HepG2 (cell line): ENCODE measurements around the gene MAPK14. TPM values are rescaled to one million over a fixed set of nuclear protein-coding genes. Genes with fewer than 3 reads are reported as not detected.

Experiments
- ATAC-seq: fragments of 200-7000 bp; cut with Tn5 transposase; 3 replicates; pipeline ENCODE4 v1.9.1; 2020; ENCODE audit warnings: mild to moderate bottlenecking, moderate library complexity
- BruUV-seq: library from RNA; stranded (reverse); fragments of 400-500 nt; replicated peaks from 2 replicates; lab custom pipeline; 2021; lab: Mats Ljungman, UMichigan
- CTCF ChIA-PET: fragments of 300-600 bp; formaldehyde crosslinking; extraction: SDS; loops from one replicate; lab custom pipeline; 2021; ENCODE audit warnings: low total read pairs, inconsistent platforms, low intra/inter-chr PET ratio; lab: Yijun Ruan, JAX
- POLR2A ChIA-PET: fragments of 350-600 bp; sonication (Branson Sonifier 250); formaldehyde crosslinking; loops from one replicate; lab custom pipeline; 2020; ENCODE audit warnings: antibody characterized with exemption, inconsistent platforms; lab: Yijun Ruan, JAX
- DNase-seq: peaks from one replicate; pipeline ENCODE4 v3.0.0-alpha.2; 2015; ENCODE audit warnings: low spot score
- FAIRE-seq: peaks from 3 replicates; lab custom pipeline; 2011; peaks lifted over from hg19 to GRCh38; lab: Jason Lieb, UNC
- H2AFZ ChIP-seq: one replicate; pipeline ENCODE4 v1.6.1; 2011; ENCODE audit warnings: low read length, inconsistent platforms
- H3K27ac ChIP-seq: fragments of 300-600 bp; 3 replicates; pipeline ENCODE4 v1.8.0; 2011; ENCODE audit warnings: mixed run types, mild to moderate bottlenecking, mixed read lengths, low read length, inconsistent platforms; ENCODE audit not compliant: insufficient read depth; ENCODE audit errors: extremely low read length
- H3K27me3 ChIP-seq, 2 experiments: fragments of 200-600 bp in 1 of 2; 2 replicates in 1 of 2; 3 replicates in 1 of 2; pipeline versions ENCODE4 v1.6.0 to v1.8.0; 2011; ENCODE audit warnings: low read length in 2 of 2, mild to moderate bottlenecking in 2 of 2, moderate library complexity in 2 of 2, inconsistent platforms in 1 of 2; ENCODE audit not compliant: insufficient read depth in 2 of 2, control insufficient read depth in 1 of 2
- H3K36me3 ChIP-seq, 2 experiments: fragments of 200-600 bp in 1 of 2; replicated peaks in 1 of 2; 2 replicates in 1 of 2; 3 replicates in 1 of 2; pipeline versions ENCODE4 v1.5.1 to v1.8.0; 2011; ENCODE audit warnings: low read length in 2 of 2, inconsistent platforms in 1 of 2; ENCODE audit not compliant: insufficient read depth in 2 of 2, control insufficient read depth in 1 of 2
- H3K4me1 ChIP-seq: 2 replicates; pipeline ENCODE4 v1.5.1; 2012; ENCODE audit warnings: low read length, inconsistent platforms; ENCODE audit not compliant: insufficient read depth
- H3K4me2 ChIP-seq: 2 replicates; pipeline ENCODE4 v1.6.0; 2011; ENCODE audit warnings: low read depth, low read length, inconsistent platforms
- H3K4me3 ChIP-seq, 3 experiments: fragments of 200-600 bp in 1 of 3; sonication (generic), shearing (Covaris generic) in 1 of 3; replicated peaks in 1 of 3; 2 replicates each; pipeline ENCODE4 v1.5.1; 2011 to 2016; ENCODE audit warnings: low read length in 3 of 3, inconsistent platforms in 2 of 3, low read depth in 2 of 3, mild to moderate bottlenecking in 2 of 3, control low read depth in 1 of 3, mixed read lengths in 1 of 3; ENCODE audit not compliant: insufficient read depth in 1 of 3
- H3K79me2 ChIP-seq: one replicate; pipeline ENCODE4 v1.6.1; 2011; ENCODE audit warnings: low read length, inconsistent platforms; ENCODE audit not compliant: insufficient read depth
- H3K9ac ChIP-seq: 2 replicates; pipeline ENCODE4 v1.6.0; 2011; ENCODE audit warnings: mild to moderate bottlenecking, low read depth, low read length, inconsistent platforms; ENCODE audit not compliant: insufficient read depth
- H3K9me3 ChIP-seq: 2 replicates; pipeline ENCODE4 v1.5.1; 2012; ENCODE audit warnings: mild to moderate bottlenecking, low read length
- H4K20me1 ChIP-seq: 2 replicates; pipeline ENCODE4 v1.6.0; 2011; ENCODE audit warnings: inconsistent platforms, mild to moderate bottlenecking, low read length, moderate library complexity; ENCODE audit not compliant: insufficient read depth
- CEBPB ChIP-seq: IDR thresholded peaks from 2 replicates; pipeline ENCODE4 v1.6.1; 2011; ENCODE audit warnings: low read depth, low read length, improper control_type of control experiment, borderline replicate concordance
- HMG20B ChIP-seq: conservative IDR thresholded peaks from 2 replicates; pipeline ENCODE4 v1.6.1; 2016; ENCODE audit warnings: missing genetic modification reagents, missing compliant biosample characterization
- IKZF1 ChIP-seq: fragments of 450-650 bp; IDR thresholded peaks from 2 replicates; pipeline ENCODE4 v1.7.1; 2016
- NR2F1 ChIP-seq, 2 experiments: fragments of 450-650 bp in 1 of 2; formaldehyde crosslinking in 1 of 2; IDR thresholded peaks; 2 replicates each; pipeline versions ENCODE4 v1.5.0 to v1.6.1; 2016 to 2020; ENCODE audit warnings: mild to moderate bottlenecking in 1 of 2, missing compliant biosample characterization in 1 of 2, missing genetic modification reagents in 1 of 2, moderate library complexity in 1 of 2
- PTBP1 ChIP-seq: fragments of 200-400 bp; formaldehyde crosslinking; IDR thresholded peaks from 2 replicates; pipeline ENCODE4 v1.6.1; 2018; ENCODE audit warnings: low read length, low read depth; ENCODE audit not compliant: poor library complexity, severe bottlenecking
- RBM22 ChIP-seq: fragments of 200-400 bp; formaldehyde crosslinking; optimal IDR thresholded peaks from 2 replicates; pipeline ENCODE3; 2017; ENCODE audit warnings: mild to moderate bottlenecking, low read length, moderate library complexity
- SIN3B ChIP-seq: fragments of 150-350 bp; IDR thresholded peaks from 2 replicates; pipeline ENCODE4 v1.6.1; 2014; ENCODE audit warnings: low read length
- SNRNP70 ChIP-seq: fragments of 200-400 bp; formaldehyde crosslinking; IDR thresholded peaks from 2 replicates; pipeline ENCODE4 v1.6.1; 2017; ENCODE audit warnings: mild to moderate bottlenecking, low read depth, low read length, moderate library complexity
- SP5 ChIP-seq: IDR thresholded peaks from 2 replicates; pipeline ENCODE4 v1.6.1; 2016; ENCODE audit warnings: low read depth, borderline replicate concordance
- SRSF1 ChIP-seq: fragments of 200-400 bp; formaldehyde crosslinking; optimal IDR thresholded peaks from 2 replicates; pipeline ENCODE3; 2017; ENCODE audit warnings: mild to moderate bottlenecking, low read depth, low read length, moderate library complexity
- ZNF317 ChIP-seq: sonication (generic); formaldehyde crosslinking; IDR thresholded peaks from 2 replicates; pipeline ENCODE4 v1.5.0; 2020; ENCODE audit warnings: mild to moderate bottlenecking, missing genetic modification reagents
- ZNF646 ChIP-seq: sonication (generic); formaldehyde crosslinking; IDR thresholded peaks from 2 replicates; pipeline ENCODE4 v1.9.0; 2021; ENCODE audit warnings: mild to moderate bottlenecking, missing genetic modification reagents
- ZNF761 ChIP-seq: sonication (generic); formaldehyde crosslinking; conservative IDR thresholded peaks from 2 replicates; pipeline ENCODE4 v1.4.0; 2020; ENCODE audit warnings: mild to moderate bottlenecking, missing genetic modification reagents
- ZSCAN30 ChIP-seq: sonication (generic); formaldehyde crosslinking; IDR thresholded peaks from 2 replicates; pipeline ENCODE4 v1.5.0; 2020; ENCODE audit warnings: mild to moderate bottlenecking, missing genetic modification reagents
- WGBS: methylation state at CpG from one replicate; pipeline ENCODE4 v1.1.6; 2017; ENCODE audit warnings: low lambda C conversion rate; 5-methylcytosine and 5-hydroxymethylcytosine counted together
- in situ Hi-C: cut with HindIII; loops from 2 replicates; pipeline ENCODE4 v1.10.0; 2017; ENCODE audit warnings: low pct_unique_long_range_greater_than_20kb; ENCODE audit not compliant: extremely low pct_ligation_motif_present
- intact Hi-C: fragments of 100-400 bp; cut with micrococcal nuclease; formaldehyde crosslinking; loops from one replicate; pipeline ENCODE4 v1.10.0; 2022; ENCODE audit not compliant: unreplicated experiment
- polyA plus RNA-seq, 8 experiments: library from polyadenylated mRNA; depleted of rRNA in 3 of 8; stranded (reverse) in 7 of 8; unstranded in 1 of 8; fragments of >200 nt; fragmentation: Illumina TruSeq in 4 of 8; extraction: Trizol in 4 of 8; gene quantifications; 2 replicates each; pipeline versions ENCODE4 v1.2.1 to v1.2.3, GENCODE V29; 2011 to 2016; ENCODE audit warnings: low read depth in 4 of 8, missing spikeins in 1 of 8, mixed read lengths in 1 of 8; ENCODE audit not compliant: insufficient read depth in 1 of 8
- total RNA-seq, 5 experiments: library from RNA; depleted of rRNA; stranded (reverse); fragments of >200 nt; fragmentation: Illumina TruSeq; extraction: Trizol; gene quantifications; 2 replicates each; pipeline ENCODE4 v1.2.3, GENCODE V29; 2016; ENCODE audit warnings: low read depth in 1 of 5

The MAPK14 gene
- total and polyA plus RNA-seq, 2 of the 13 experiments (the other 11 are each of a cell fraction or from before 2014, with no cell fraction given), result 66.3 to 67.3 TPM

GRCh38 chr6:36110050-36110449 is 82.4 kb downstream of the MAPK14 start:
- in situ Hi-C loops (no loop called here), intact Hi-C loops (no loop called here)
- ChIA-PET POLR2A (interaction anchor here (1.0 kb wide), 1 partner anchor 14 kb away, joined by 3 read pairs; no protein-coding TSS in a partner anchor), CTCF (no interaction called here)
- Histone ChIP-seq H3K4me1 (peaks cover 11% of the 10 kb centered on the region), H4K20me1 (no peaks in the 10 kb centered on the region), H3K4me2 (no peak overlapping the region), H3K36me3 (peaks cover 15 to 52% of the 10 kb centered on the region in 2 experiments), H3K9me3 (no peaks in the 10 kb centered on the region), H3K79me2 (no peaks in the 10 kb centered on the region), H2AFZ (no peak overlapping the region), H3K27ac (no peak overlapping the region), H3K27me3 (no peaks in the 10 kb centered on the region), H3K4me3 (no peak overlapping the region), H3K9ac (no peak overlapping the region)
- TSS peak; percentile 9 for BruUV-seq
- FAIRE-seq, result no peak
- ATAC-seq, result no peak
- TF ChIP-seq ZNF761 (CRISPR knock-in tag) (no peak), ZNF317 (CRISPR knock-in tag) (no peak), RBM22 (peak; percentile 42), CEBPB (no peak), SNRNP70 (no peak)
- DNase-seq, result no peak
- WGBS, result 95% methylated on average over 3 of the region's 3 CpGs

DNA sequence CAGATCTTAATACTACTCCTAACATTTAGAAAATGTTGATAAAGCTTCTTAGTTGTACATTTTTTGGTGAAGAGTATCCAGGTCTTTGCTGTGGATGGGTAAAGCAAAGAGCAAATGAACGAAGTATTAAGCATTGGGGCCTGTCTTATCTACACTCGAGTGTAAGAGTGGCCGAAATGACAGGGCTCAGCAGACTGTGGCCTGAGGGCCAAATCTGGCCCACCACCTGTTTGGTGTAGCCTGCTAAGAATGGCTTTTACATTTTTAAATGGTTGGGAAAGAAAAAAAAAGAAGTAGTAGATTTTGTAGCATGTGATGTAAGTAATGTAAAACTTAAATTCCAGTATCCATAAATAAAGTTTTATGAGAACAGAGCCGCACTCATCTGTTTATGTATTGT is 83.3 kb downstream of the MAPK14 start:
- no peak for ATAC-seq
- ChIA-PET POLR2A (interaction anchor here (1.0 kb wide), 2 partner anchors 15 to 83 kb away, joined by 3 to 4 read pairs; partner anchors contain the start of gene MAPK14), CTCF (no interaction called here)
- H2AFZ ChIP-seq, result no peak overlapping the region
- in situ Hi-C loops, result no loop called here
- BruUV-seq, result no TSS peak
- no peak overlapping the region for H3K9ac ChIP-seq
- 98% methylated on average over 4 of the region's 4 CpGs for WGBS
- peaks cover 11% of the 10 kb centered on the region for H3K4me1 ChIP-seq
- FAIRE-seq, result no peak
- no peaks in the 10 kb centered on the region for H3K79me2 ChIP-seq
- H3K36me3 ChIP-seq, result peaks cover 15 to 45% of the 10 kb centered on the region in 2 experiments
- intact Hi-C loops, result no loop called here
- DNase-seq, result no peak
- no peak overlapping the region for H3K4me2 ChIP-seq
- H3K27me3 ChIP-seq, result no peaks in the 10 kb centered on the region
- H3K27ac ChIP-seq, result no peak overlapping the region
- no peaks in the 10 kb centered on the region for H4K20me1 ChIP-seq
- H3K9me3 ChIP-seq, result no peaks in the 10 kb centered on the region
- H3K4me3 ChIP-seq, result no peak overlapping the region
- TF ChIP-seq SIN3B (no peak), IKZF1 (no peak), HMG20B (CRISPR knock-in tag) (no peak), ZNF646 (CRISPR knock-in tag) (no peak), NR2F1 (CRISPR knock-in tag; IDR thresholded peaks at IDR 0.05) (no peak), SP5 (CRISPR knock-in tag) (no peak), PTBP1 (no peak), SRSF1 (no peak), ZSCAN30 (CRISPR knock-in tag) (no peak)
